Gastroesophageal sphincter (tissue), 3 donors: ENCODE results near the gene RNF187.

ENCODE experiments used
- EP300 ChIP-seq: sonication (generic); formaldehyde crosslinking; IDR thresholded peaks from one replicate; pipeline ENCODE4 v1.6.1; 2017; ENCODE audit warnings: antibody characterized with exemption, mild to moderate bottlenecking
- POLR2A ChIP-seq, 2 donors: fragments of 450-650 bp; IDR thresholded peaks; one replicate each; pipeline ENCODE4 v1.6.1; 2017; ENCODE audit warnings: antibody characterized with exemption in 2 of 2, mild to moderate bottlenecking in 2 of 2, moderate library complexity in 1 of 2
- POLR2AphosphoS5 ChIP-seq: sonication (generic); formaldehyde crosslinking; IDR thresholded peaks from one replicate; pipeline ENCODE4 v1.6.1; 2017; ENCODE audit warnings: antibody characterized with exemption
- TF ChIP-seq, protein P1 (sequence below), 4 experiments: fragments of 200-600 bp in 2 of 4; fragments of 450-650 bp in 2 of 4; sonication (generic) in 1 of 4; IDR thresholded peaks; one replicate each; pipeline ENCODE4 v1.5.1; 2017 to 2019; ENCODE audit warnings: antibody characterized with exemption in 4 of 4, mild to moderate bottlenecking in 2 of 4, moderate library complexity in 2 of 4

DNA sequence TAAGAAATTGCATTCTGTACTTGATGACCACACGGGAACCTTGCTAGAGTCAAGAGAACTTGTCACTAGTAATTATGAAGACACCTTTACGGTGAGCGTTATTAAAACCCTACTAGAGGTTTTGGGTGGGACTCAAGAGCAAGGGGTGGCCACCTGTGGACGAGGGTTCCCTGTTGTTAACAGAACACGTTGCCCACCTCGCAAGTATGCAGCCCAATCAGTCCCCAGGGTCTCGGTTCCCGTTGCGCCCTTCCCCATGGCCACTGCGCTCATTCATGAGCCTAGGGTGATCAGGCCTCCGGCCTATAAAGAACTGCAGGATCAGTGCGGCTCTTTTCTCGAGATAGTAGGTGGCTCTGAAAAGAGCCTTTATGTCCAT is 30.2 kb upstream of the RNF187 start:
- TF ChIP-seq POLR2A (IDR thresholded peaks at IDR 0.05) (no peak), POLR2AphosphoS5 (no peak), EP300 (no peak)
- TF ChIP-seq, protein P1, sequence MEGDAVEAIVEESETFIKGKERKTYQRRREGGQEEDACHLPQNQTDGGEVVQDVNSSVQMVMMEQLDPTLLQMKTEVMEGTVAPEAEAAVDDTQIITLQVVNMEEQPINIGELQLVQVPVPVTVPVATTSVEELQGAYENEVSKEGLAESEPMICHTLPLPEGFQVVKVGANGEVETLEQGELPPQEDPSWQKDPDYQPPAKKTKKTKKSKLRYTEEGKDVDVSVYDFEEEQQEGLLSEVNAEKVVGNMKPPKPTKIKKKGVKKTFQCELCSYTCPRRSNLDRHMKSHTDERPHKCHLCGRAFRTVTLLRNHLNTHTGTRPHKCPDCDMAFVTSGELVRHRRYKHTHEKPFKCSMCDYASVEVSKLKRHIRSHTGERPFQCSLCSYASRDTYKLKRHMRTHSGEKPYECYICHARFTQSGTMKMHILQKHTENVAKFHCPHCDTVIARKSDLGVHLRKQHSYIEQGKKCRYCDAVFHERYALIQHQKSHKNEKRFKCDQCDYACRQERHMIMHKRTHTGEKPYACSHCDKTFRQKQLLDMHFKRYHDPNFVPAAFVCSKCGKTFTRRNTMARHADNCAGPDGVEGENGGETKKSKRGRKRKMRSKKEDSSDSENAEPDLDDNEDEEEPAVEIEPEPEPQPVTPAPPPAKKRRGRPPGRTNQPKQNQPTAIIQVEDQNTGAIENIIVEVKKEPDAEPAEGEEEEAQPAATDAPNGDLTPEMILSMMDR (IDR thresholded peaks at IDR 0.05): no peak
